ENCODE results near the gene ZNF785. TPM values are rescaled to one million over a fixed set of nuclear protein-coding genes. Genes with fewer than 3 reads are reported as not detected.

Gene ZNF785
- total RNA-seq, 1 experiment from 2014 or later, result 12.8 TPM

- H3K36me3 Mint-ChIP-seq (ENCODE audit: insufficient read depth, unreplicated experiment), result peaks cover 32% of the 10 kb centered on the region
- TF ChIP-seq, protein P1, sequence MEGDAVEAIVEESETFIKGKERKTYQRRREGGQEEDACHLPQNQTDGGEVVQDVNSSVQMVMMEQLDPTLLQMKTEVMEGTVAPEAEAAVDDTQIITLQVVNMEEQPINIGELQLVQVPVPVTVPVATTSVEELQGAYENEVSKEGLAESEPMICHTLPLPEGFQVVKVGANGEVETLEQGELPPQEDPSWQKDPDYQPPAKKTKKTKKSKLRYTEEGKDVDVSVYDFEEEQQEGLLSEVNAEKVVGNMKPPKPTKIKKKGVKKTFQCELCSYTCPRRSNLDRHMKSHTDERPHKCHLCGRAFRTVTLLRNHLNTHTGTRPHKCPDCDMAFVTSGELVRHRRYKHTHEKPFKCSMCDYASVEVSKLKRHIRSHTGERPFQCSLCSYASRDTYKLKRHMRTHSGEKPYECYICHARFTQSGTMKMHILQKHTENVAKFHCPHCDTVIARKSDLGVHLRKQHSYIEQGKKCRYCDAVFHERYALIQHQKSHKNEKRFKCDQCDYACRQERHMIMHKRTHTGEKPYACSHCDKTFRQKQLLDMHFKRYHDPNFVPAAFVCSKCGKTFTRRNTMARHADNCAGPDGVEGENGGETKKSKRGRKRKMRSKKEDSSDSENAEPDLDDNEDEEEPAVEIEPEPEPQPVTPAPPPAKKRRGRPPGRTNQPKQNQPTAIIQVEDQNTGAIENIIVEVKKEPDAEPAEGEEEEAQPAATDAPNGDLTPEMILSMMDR (IDR thresholded peaks at IDR 0.05; ENCODE audit: unreplicated experiment), result no peak
- peaks cover 5% of the 10 kb centered on the region for H3K4me1 Mint-ChIP-seq (ENCODE audit: insufficient read depth, unreplicated experiment)
- ChIA-PET CTCF (interaction anchor here (1.2 kb wide), 1 partner anchor 106 kb away, joined by 3 read pairs; no protein-coding TSS in a partner anchor), POLR2A (interaction anchor here (2.8 to 4.5 kb wide), 3 partner anchors 16 to 28 kb away, joined by 38 to 104 read pairs (median 39); partner anchors contain the start of genes ZNF688, ZNF747 and ZNF768)
- DNase-seq (ENCODE audit: unreplicated experiment), result no peak
- no peak overlapping the region for H3K27ac Mint-ChIP-seq (ENCODE audit: low read depth, unreplicated experiment)
- BruUV-seq (replicated peaks), result no TSS peak
- H3K9me3 Mint-ChIP-seq (ENCODE audit: unreplicated experiment), result no peaks in the 10 kb centered on the region
- no peaks in the 10 kb centered on the region for H3K27me3 Mint-ChIP-seq (ENCODE audit: insufficient read depth, unreplicated experiment)
- H3K4me3 Mint-ChIP-seq (ENCODE audit: unreplicated experiment), result peak overlapping the region; percentile 77
- intact Hi-C loops (cut with micrococcal nuclease), result no loop called here
These were observed 29.4 kb downstream of the ZNF785 start for GRCh38 chr16:30556125-30556473.

GRCh38 chr16:30555315-30556124, 30.0 kb downstream of the ZNF785 start:
- peaks cover 32% of the 10 kb centered on the region for H3K36me3 Mint-ChIP-seq (ENCODE audit: insufficient read depth, unreplicated experiment)
- no TSS peak for BruUV-seq (replicated peaks)
- intact Hi-C loops (cut with micrococcal nuclease), result no loop called here

GRCh38 chr16:30554557-30555314, 30.8 kb downstream of the ZNF785 start:
- no peak overlapping the region for H3K4me3 Mint-ChIP-seq (ENCODE audit: unreplicated experiment)
- no peak for DNase-seq (ENCODE audit: unreplicated experiment)
- no peaks in the 10 kb centered on the region for H3K9me3 Mint-ChIP-seq (ENCODE audit: unreplicated experiment)
- intact Hi-C loops (cut with micrococcal nuclease), result no loop called here
- H3K4me1 Mint-ChIP-seq (ENCODE audit: insufficient read depth, unreplicated experiment), result peaks cover 5% of the 10 kb centered on the region
- ChIA-PET CTCF (interaction anchor here (0.6 to 1.7 kb wide), 4 partner anchors 14 to 135 kb away, joined by 3 to 6 read pairs (median 4); partner anchors contain the start of gene DCTPP1), POLR2A (interaction anchor here (0.7 to 1.0 kb wide), 4 partner anchors 18 to 125 kb away, joined by 3 to 5 read pairs (median 4); partner anchors contain the start of genes DCTPP1 and ZNF785)
- TF ChIP-seq, protein P1 (IDR thresholded peaks at IDR 0.05; ENCODE audit: unreplicated experiment), result no peak
- H3K27ac Mint-ChIP-seq (ENCODE audit: low read depth, unreplicated experiment), result no peak overlapping the region
- H3K27me3 Mint-ChIP-seq (ENCODE audit: insufficient read depth, unreplicated experiment), result no peaks in the 10 kb centered on the region
- peaks cover 32% of the 10 kb centered on the region for H3K36me3 Mint-ChIP-seq (ENCODE audit: insufficient read depth, unreplicated experiment)
- no TSS peak for BruUV-seq (replicated peaks)

More at GRCh38 chr16:30555315-30556124, 30.0 kb downstream of the ZNF785 start:
- CTCF ChIA-PET, result interaction anchor here (0.6 to 1.7 kb wide), 2 partner anchors 14 to 126 kb away, joined by 3 to 6 read pairs; partner anchors contain the start of gene DCTPP1
- Mint-ChIP-seq H3K27ac (ENCODE audit: low read depth, unreplicated experiment) (no peak overlapping the region), H3K4me1 (ENCODE audit: insufficient read depth, unreplicated experiment) (peaks cover 5% of the 10 kb centered on the region), H3K4me3 (ENCODE audit: unreplicated experiment) (peak overlapping the region; percentile 77), H3K9me3 (ENCODE audit: unreplicated experiment) (no peaks in the 10 kb centered on the region), H3K27me3 (ENCODE audit: insufficient read depth, unreplicated experiment) (no peaks in the 10 kb centered on the region)
- POLR2A ChIA-PET, result interaction anchor here (4.5 kb wide), 1 partner anchor 21 kb away, joined by 104 read pairs; the partner anchor contains the start of gene ZNF747
- TF ChIP-seq, protein P1 (IDR thresholded peaks at IDR 0.05; ENCODE audit: unreplicated experiment), result no peak
- DNase-seq (ENCODE audit: unreplicated experiment), result no peak
